ENCODE measurements around the gene SPECC1L.

GRCh38 chr22:24424901-24425775 lies 154.5 kb downstream of the SPECC1L start:
- TF ChIP-seq REST (IDR thresholded peaks at IDR 0.05; ENCODE audit: insufficient replicate concordance, low read depth) (no peak), POLR2AphosphoS5 (IDR thresholded peaks at IDR 0.05; ENCODE audit: low read depth) (no peak), CTCF (IDR thresholded peaks at IDR 0.05; ENCODE audit: insufficient read depth, low read length) (no peak)
